Adrenal gland (tissue), 12 donors: ENCODE data around the gene ZNF410. TPM values are rescaled to one million over a fixed set of nuclear protein-coding genes. Genes with fewer than 3 reads are reported as not detected.

Source experiments
- DNase-seq, 7 donors: peaks; one replicate each; pipeline ENCODE4 v3.0.0-alpha.2; 2019 to 2020
- H3K27ac ChIP-seq, 5 donors: fragments of 200-600 bp; sonication (generic) in 4 of 5; 1 replicate in 3 of 5; 2 replicates in 2 of 5; pipeline versions ENCODE4 v1.5.1 to v1.8.0; 2016 to 2020; ENCODE audit warnings: mild to moderate bottlenecking in 1 of 5
- H3K27me3 ChIP-seq: fragments of 200-600 bp; 2 replicates; pipeline ENCODE4 v1.8.0; 2021
- H3K36me3 ChIP-seq, 2 donors: fragments of 200-600 bp; replicated peaks in 1 of 2; 1 replicate in 1 of 2; 2 replicates in 1 of 2; pipeline versions ENCODE4 v1.5.1 to v1.8.0; 2018 to 2022
- H3K4me1 ChIP-seq, 2 donors: fragments of 200-600 bp; replicated peaks in 1 of 2; 1 replicate in 1 of 2; 2 replicates in 1 of 2; pipeline versions ENCODE4 v1.5.1 to v1.8.0; 2018 to 2021
- H3K4me3 ChIP-seq, 4 donors: fragments of 200-600 bp; sonication (generic) in 3 of 4; one replicate each; pipeline ENCODE4 v1.5.1; 2016 to 2018
- H3K9me3 ChIP-seq, 3 donors: fragments of 200-600 bp; sonication (generic) in 1 of 3; replicated peaks in 1 of 3; 1 replicate in 2 of 3; 2 replicates in 1 of 3; pipeline versions ENCODE4 v1.5.1 to v1.8.0; 2016 to 2021
- CTCF ChIP-seq, 6 experiments: fragments of 450-650 bp in 4 of 6; fragments of 200-600 bp in 2 of 6; sonication (generic) in 1 of 6; IDR thresholded peaks; 1 replicate in 5 of 6; 2 replicates in 1 of 6; pipeline versions ENCODE4 v1.5.1 to v1.8.0; 2016 to 2021; ENCODE audit warnings: antibody characterized with exemption in 6 of 6, mild to moderate bottlenecking in 2 of 6, moderate library complexity in 1 of 6
- POLR2A ChIP-seq, 2 donors: fragments of 450-650 bp; IDR thresholded peaks; one replicate each; pipeline ENCODE4 v1.6.1; 2017; ENCODE audit warnings: antibody characterized with exemption in 2 of 2, mild to moderate bottlenecking in 2 of 2, moderate library complexity in 1 of 2
- WGBS, 4 donors: extraction: QIAGEN DNeasy Blood & Tissue Kit in 2 of 4; methylation state at CpG; one replicate each; pipeline versions ENCODE4 v1.1.5 to v1.1.7; 2013 to 2017; 5-methylcytosine and 5-hydroxymethylcytosine counted together
- intact Hi-C, 2 donors: fragments of 100-400 bp; cut with DNase I; formaldehyde crosslinking; loops; one replicate each; pipeline versions ENCODE4 v1.14.1 to v1.15.0; 2022 to 2023
- polyA plus RNA-seq, 3 donors: library from polyadenylated mRNA; stranded (reverse); fragments of 200-250 nt in 2 of 3; fragments of 350-450 nt in 1 of 3; fragmentation: Illumina TruSeq in 1 of 3; extraction: RNeasy Lipid Tissue Mini Kit (QIAGEN cat#74804) in 1 of 3; gene quantifications; one replicate each; pipeline ENCODE4 v1.2.3, GENCODE V29; 2013 to 2014
- total RNA-seq, 9 donors: library from RNA; depleted of rRNA in 4 of 9; stranded (reverse); fragments of >200 nt in 4 of 9; fragments of 120-200 nt in 1 of 9; fragmentation: NEBNext Ultra II Directional in 1 of 9; extraction: Animal tissue kit (Norgen Biotek cat#: 25700) in 1 of 9; gene quantifications; one replicate each; pipeline versions ENCODE4 v1.1.0 to v1.2.4, GENCODE V29; 2013 to 2023
- donor health status: healthy with polysubstance abuse.
- donor health status: Bipolar disorder and iron deficiency.
- donor health status: DM: yes; HTN: yes; CAD: no.
- donor health status: DM: no; HTN: no; CAD: no.
- donor health status: DM: no; HTN: no; CAD: no.
- donor health status: DM: yes; HTN: yes; CAD: no.

The ZNF410 gene
- total and polyA plus RNA-seq, 12 donors = 30.6 to 79.5 (median 56.8) TPM

GRCh38 chr14:73949752-73950734 lies 63.4 kb downstream of the ZNF410 start, which contains the start of the genes COQ6 and FAM161B:
Gene COQ6 (plus strand): TSS chr14:73950302. CDS start chr14:73950333, 31 bp downstream.
Gene FAM161B (minus strand): TSS chr14:73950094. CDS start chr14:73950026, 68 bp downstream.
- peak; percentile 94 to 99 (median 97) for DNase-seq
- Histone ChIP-seq H3K27me3 (no peaks in the 10 kb centered on the region), H3K4me3 (peak within 1 kb of the TSS; percentile 66 to 94 (median 80)), H3K9me3 (no peaks in the 10 kb centered on the region), H3K4me1 (peaks cover 10 to 31% of the 10 kb centered on the region in 2 donors), H3K27ac (peak within 1 kb of the TSS; percentile 95 to 97 (median 95)), H3K36me3 (peaks cover 0 to 33% of the 10 kb centered on the region in 2 donors)
- 0% methylated on average over 30 to 70 of the region's 70 CpGs for WGBS, 4 donors
- intact Hi-C loops = loop anchor here in 1 of 2 donors (10.0 kb wide), 1 partner anchor 85 kb away; no protein-coding TSS in a partner anchor
- TF ChIP-seq POLR2A (IDR thresholded peaks at IDR 0.05) = peak; percentile 92 to 98
- TF ChIP-seq CTCF (IDR thresholded peaks at IDR 0.05) = no peak

- DNase-seq = no peak
- no peaks in the 10 kb centered on the region for H3K27me3 ChIP-seq
- H3K9me3 ChIP-seq = no peaks in the 10 kb centered on the region
- H3K4me1 ChIP-seq = peaks cover 10 to 18% of the 10 kb centered on the region in 2 donors
- no peak overlapping the region for H3K27ac ChIP-seq
- H3K4me3 ChIP-seq = no peak overlapping the region
- WGBS, 4 donors = 73 to 100% (median 94%) methylated on average over 1 of the region's 1 CpG
- intact Hi-C loops = loop anchor here in 1 of 2 donors (10.0 kb wide), 1 partner anchor 81 kb away; no protein-coding TSS in a partner anchor
- peaks cover 0 to 54% of the 10 kb centered on the region in 2 donors for H3K36me3 ChIP-seq
- TF ChIP-seq POLR2A (IDR thresholded peaks at IDR 0.05) (no peak), CTCF (IDR thresholded peaks at IDR 0.05) (no peak)
Observed at GRCh38 chr14:73953731-73954130, 67.1 kb downstream of the ZNF410 start.

- WGBS, 4 donors = 80 to 90% (median 84%) methylated on average over 5 of the region's 5 CpGs
- DNase-seq = no peak
- no peaks in the 10 kb centered on the region for H3K27me3 ChIP-seq
- H3K4me3 ChIP-seq = no peak overlapping the region
- H3K36me3 ChIP-seq = peaks cover 0 to 74% of the 10 kb centered on the region in 2 donors
- no peak for TF ChIP-seq CTCF (IDR thresholded peaks at IDR 0.05)
- TF ChIP-seq POLR2A (IDR thresholded peaks at IDR 0.05) = no peak
- no peak overlapping the region for H3K27ac ChIP-seq
- intact Hi-C loops = loop anchor here in 1 of 2 donors (10.0 kb wide), 1 partner anchor 79 kb away; no protein-coding TSS in a partner anchor
- H3K9me3 ChIP-seq = no peaks in the 10 kb centered on the region
- H3K4me1 ChIP-seq = peaks cover 6 to 10% of the 10 kb centered on the region in 2 donors
Observed at GRCh38 chr14:73955674-73956073, 69.0 kb downstream of the ZNF410 start.

GRCh38 chr14:73958591-73958990 lies 71.9 kb downstream of the ZNF410 start:
- H3K9me3 ChIP-seq = no peaks in the 10 kb centered on the region
- no peaks in the 10 kb centered on the region for H3K27me3 ChIP-seq
- intact Hi-C loops = loop anchor here in 1 of 2 donors (10.0 kb wide), 1 partner anchor 76 kb away; no protein-coding TSS in a partner anchor
- DNase-seq = no peak
- no peaks in the 10 kb centered on the region for H3K4me1 ChIP-seq
- TF ChIP-seq CTCF (IDR thresholded peaks at IDR 0.05) (no peak), POLR2A (IDR thresholded peaks at IDR 0.05) (no peak)
- no peak overlapping the region for H3K4me3 ChIP-seq
- no peak overlapping the region for H3K27ac ChIP-seq
- peaks cover 0 to 97% of the 10 kb centered on the region in 2 donors for H3K36me3 ChIP-seq
